Measurements from ENCODE around the gene HOXB5.

HOXB5 gene

DNA sequence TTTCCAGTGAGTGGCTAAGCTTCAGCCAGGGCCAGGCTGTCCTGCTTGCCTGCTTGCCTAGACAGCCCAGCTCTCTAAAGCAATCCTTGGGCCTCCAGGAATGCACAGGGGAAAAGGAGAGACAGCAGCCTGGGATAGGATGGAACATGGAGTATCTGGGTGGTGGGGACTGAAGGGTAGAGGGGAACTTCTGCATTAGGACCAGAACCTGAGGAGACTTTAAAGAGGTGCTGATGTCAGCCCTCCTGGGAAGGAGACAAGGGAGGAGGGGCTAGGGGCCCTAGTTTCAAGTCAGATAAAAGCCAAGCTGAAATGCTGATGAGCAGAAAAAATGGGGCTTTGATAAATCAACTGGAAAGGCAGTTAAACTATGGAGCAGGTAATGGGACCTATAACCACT, 15.5 kb upstream of the HOXB5 start:
- H3K27ac ChIP-seq (ENCODE audit: low read depth, low read length): no peak overlapping the region
- H3K4me1 ChIP-seq (ENCODE audit: control insufficient read depth in 1 of 2, insufficient read depth in 2 of 2, low read length in 2 of 2): peaks cover 0 to 17% of the 10 kb centered on the region in 2 donors
- peaks cover 73 to 91% of the 10 kb centered on the region in 2 donors for H3K27me3 ChIP-seq (ENCODE audit: control insufficient read depth in 1 of 2, insufficient read depth in 2 of 2, low read length in 2 of 2)
- H3K36me3 ChIP-seq (ENCODE audit: control insufficient read depth in 1 of 2, insufficient read depth in 2 of 2, low read length in 2 of 2): no peaks in the 10 kb centered on the region
- H3K9me3 ChIP-seq (ENCODE audit: control insufficient read depth in 1 of 2, low read length in 2 of 2): no peaks in the 10 kb centered on the region
- no peak overlapping the region for H3K9ac ChIP-seq (ENCODE audit: low read depth in 1 of 2, low read length in 2 of 2)
- no peak overlapping the region for H3K4me3 ChIP-seq (ENCODE audit: low read depth in 1 of 2, low read length in 2 of 2)

DNA sequence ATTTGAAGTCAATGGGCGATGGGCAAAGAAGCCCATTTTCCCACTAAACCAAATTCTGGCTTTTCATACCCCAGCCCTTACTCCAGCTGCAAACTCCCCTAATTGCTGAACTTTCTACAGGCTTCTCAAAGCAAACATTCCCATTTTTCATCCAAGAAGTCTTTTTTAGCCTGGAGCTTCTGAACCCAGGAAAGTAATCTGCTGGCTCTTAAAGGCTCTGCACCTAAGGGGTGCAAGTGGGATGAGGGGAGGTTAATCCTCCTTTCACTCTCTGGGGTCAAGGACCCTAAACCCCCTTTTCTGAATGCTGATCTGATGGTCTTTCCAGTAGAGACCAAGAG, 14.9 kb upstream of the HOXB5 start:
- peaks cover 76 to 91% of the 10 kb centered on the region in 2 donors for H3K27me3 ChIP-seq (ENCODE audit: control insufficient read depth in 1 of 2, insufficient read depth in 2 of 2, low read length in 2 of 2)
- H3K9me3 ChIP-seq (ENCODE audit: control insufficient read depth in 1 of 2, low read length in 2 of 2): no peaks in the 10 kb centered on the region
- H3K36me3 ChIP-seq (ENCODE audit: control insufficient read depth in 1 of 2, insufficient read depth in 2 of 2, low read length in 2 of 2): no peaks in the 10 kb centered on the region
- H3K9ac ChIP-seq (ENCODE audit: low read depth in 1 of 2, low read length in 2 of 2): no peak overlapping the region
- peaks cover 0 to 15% of the 10 kb centered on the region in 2 donors for H3K4me1 ChIP-seq (ENCODE audit: control insufficient read depth in 1 of 2, insufficient read depth in 2 of 2, low read length in 2 of 2)
- H3K27ac ChIP-seq (ENCODE audit: low read depth, low read length): no peak overlapping the region
- no peak overlapping the region for H3K4me3 ChIP-seq (ENCODE audit: low read depth in 1 of 2, low read length in 2 of 2)

DNA sequence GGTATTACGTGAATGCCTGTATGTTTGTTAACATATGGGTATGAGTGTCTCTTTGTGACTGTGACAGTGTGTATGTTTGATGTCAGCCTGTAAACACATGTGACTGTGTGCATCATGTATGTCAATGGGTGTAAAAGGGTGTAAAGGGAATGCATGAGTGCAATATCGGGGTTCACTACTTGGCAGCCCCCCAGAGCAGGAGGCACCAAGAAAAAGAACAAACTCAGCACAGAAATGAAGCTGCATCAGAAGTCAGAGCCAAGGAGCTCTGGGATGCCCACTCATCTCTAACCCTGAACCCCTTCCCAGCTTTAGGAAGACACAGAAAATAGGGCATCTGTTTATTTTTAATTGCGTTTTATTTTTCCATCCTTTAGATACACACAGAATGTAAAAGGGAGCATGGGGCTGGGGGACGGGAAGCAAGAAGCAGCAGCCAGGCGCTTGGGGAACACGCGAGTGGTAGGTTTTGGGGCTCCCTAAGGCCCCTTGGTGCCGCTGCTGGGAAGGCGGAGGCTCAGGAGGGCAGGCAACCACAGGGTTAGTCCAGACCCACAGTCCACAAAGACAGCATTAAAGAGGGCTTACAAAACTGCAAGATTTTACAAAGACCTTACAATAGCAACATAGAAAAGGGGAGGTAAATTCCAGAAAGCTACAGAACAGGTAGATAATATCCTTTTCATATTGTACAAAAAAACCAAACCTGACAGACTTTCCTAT, 13.5 kb upstream of the HOXB5 start:
- H3K9ac ChIP-seq (ENCODE audit: low read depth in 1 of 2, low read length in 2 of 2): no peak overlapping the region
- H3K27ac ChIP-seq (ENCODE audit: low read depth, low read length): no peak overlapping the region
- peaks cover 7 to 14% of the 10 kb centered on the region in 2 donors for H3K4me1 ChIP-seq (ENCODE audit: control insufficient read depth in 1 of 2, insufficient read depth in 2 of 2, low read length in 2 of 2)
- H3K36me3 ChIP-seq (ENCODE audit: control insufficient read depth in 1 of 2, insufficient read depth in 2 of 2, low read length in 2 of 2): no peaks in the 10 kb centered on the region
- peaks cover 78 to 92% of the 10 kb centered on the region in 2 donors for H3K27me3 ChIP-seq (ENCODE audit: control insufficient read depth in 1 of 2, insufficient read depth in 2 of 2, low read length in 2 of 2)
- no peak overlapping the region for H3K4me3 ChIP-seq (ENCODE audit: low read depth in 1 of 2, low read length in 2 of 2)
- H3K9me3 ChIP-seq (ENCODE audit: control insufficient read depth in 1 of 2, low read length in 2 of 2): no peaks in the 10 kb centered on the region

DNA sequence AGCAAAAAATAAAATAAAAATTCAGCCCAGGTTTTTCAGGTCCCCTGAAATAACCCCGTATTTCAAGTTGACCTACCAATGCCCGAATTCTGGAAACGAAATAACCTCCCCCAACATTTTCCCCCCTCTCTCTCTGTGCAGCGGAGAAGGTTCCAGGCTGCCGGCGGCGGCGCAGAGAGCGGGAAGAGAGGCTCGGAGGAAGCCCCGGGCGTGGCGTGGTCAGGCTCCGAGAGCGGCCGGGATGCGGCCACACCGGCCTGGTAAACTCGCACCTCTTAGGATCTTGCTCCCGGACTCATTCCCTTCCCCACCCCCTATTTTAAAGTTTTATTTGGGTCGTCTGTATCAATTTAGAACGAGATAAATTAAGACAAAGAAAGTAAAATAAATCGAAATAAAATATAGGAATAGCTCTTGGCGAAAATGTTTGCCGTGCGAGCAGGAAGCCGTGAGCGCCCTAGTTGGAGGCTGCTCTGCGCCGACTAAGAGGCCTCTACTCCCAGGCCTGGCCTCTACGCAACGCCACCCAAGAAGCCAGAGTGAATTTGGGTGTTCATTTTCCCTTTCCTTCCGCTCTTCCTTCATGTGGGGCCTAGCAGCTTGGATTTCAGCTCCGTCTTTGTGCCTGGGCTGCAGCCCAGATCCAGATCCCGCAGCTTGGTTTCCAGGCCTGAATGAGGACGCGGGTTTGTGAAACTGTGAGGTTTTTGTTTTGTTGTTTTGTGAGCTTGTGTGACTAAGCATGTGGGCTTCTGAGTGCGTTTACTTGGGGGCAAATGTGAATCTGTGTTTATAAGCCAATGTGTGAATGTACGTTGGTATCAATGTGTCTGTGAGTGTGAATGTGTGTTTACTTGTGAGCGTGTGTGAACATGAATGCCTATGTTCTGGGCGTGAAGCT, 12.7 kb upstream of the HOXB5 start:
- Histone ChIP-seq H3K4me1 (ENCODE audit: control insufficient read depth in 1 of 2, insufficient read depth in 2 of 2, low read length in 2 of 2) (peaks cover 14 to 16% of the 10 kb centered on the region in 2 donors), H3K27me3 (ENCODE audit: control insufficient read depth in 1 of 2, insufficient read depth in 2 of 2, low read length in 2 of 2) (peaks cover 77 to 93% of the 10 kb centered on the region in 2 donors), H3K9ac (ENCODE audit: low read depth in 1 of 2, low read length in 2 of 2) (no peak overlapping the region), H3K9me3 (ENCODE audit: control insufficient read depth in 1 of 2, low read length in 2 of 2) (no peaks in the 10 kb centered on the region), H3K36me3 (ENCODE audit: control insufficient read depth in 1 of 2, insufficient read depth in 2 of 2, low read length in 2 of 2) (no peaks in the 10 kb centered on the region), H3K4me3 (ENCODE audit: low read depth in 1 of 2, low read length in 2 of 2) (no peak overlapping the region), H3K27ac (ENCODE audit: low read depth, low read length) (no peak overlapping the region)

DNA sequence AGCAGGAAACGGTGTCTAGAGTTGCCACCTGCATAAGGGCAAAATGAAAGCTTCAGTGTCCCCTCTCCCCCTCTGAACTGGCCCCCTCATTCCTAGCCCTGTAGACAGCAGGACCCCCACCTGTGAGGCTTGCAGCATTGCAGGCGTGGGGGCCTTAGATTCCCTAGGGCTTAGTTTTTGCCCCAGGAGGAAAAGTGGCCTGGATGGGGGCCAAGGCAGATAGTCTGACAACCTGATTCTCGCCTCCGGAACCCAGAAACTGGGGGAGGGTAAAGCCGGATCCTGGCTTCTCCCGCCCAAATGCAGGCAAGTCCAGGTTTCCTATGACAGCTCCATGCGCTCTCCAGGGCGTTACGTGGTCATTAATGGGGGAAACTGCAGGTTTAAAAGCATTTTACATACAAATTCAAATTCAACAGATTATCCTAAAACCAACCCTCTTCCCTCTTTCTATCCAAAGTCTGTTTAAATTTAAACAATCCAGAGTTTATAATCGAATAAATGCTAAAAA, 11.9 kb upstream of the HOXB5 start:
- Histone ChIP-seq H3K9ac (ENCODE audit: low read depth in 1 of 2, low read length in 2 of 2) (no peak overlapping the region), H3K36me3 (ENCODE audit: control insufficient read depth in 1 of 2, insufficient read depth in 2 of 2, low read length in 2 of 2) (no peaks in the 10 kb centered on the region), H3K9me3 (ENCODE audit: control insufficient read depth in 1 of 2, low read length in 2 of 2) (no peaks in the 10 kb centered on the region), H3K27ac (ENCODE audit: low read depth, low read length) (no peak overlapping the region), H3K4me3 (ENCODE audit: low read depth in 1 of 2, low read length in 2 of 2) (no peak overlapping the region), H3K4me1 (ENCODE audit: control insufficient read depth in 1 of 2, insufficient read depth in 2 of 2, low read length in 2 of 2) (peaks cover 9 to 14% of the 10 kb centered on the region in 2 donors), H3K27me3 (ENCODE audit: control insufficient read depth in 1 of 2, insufficient read depth in 2 of 2, low read length in 2 of 2) (peaks cover 78 to 93% of the 10 kb centered on the region in 2 donors)

DNA sequence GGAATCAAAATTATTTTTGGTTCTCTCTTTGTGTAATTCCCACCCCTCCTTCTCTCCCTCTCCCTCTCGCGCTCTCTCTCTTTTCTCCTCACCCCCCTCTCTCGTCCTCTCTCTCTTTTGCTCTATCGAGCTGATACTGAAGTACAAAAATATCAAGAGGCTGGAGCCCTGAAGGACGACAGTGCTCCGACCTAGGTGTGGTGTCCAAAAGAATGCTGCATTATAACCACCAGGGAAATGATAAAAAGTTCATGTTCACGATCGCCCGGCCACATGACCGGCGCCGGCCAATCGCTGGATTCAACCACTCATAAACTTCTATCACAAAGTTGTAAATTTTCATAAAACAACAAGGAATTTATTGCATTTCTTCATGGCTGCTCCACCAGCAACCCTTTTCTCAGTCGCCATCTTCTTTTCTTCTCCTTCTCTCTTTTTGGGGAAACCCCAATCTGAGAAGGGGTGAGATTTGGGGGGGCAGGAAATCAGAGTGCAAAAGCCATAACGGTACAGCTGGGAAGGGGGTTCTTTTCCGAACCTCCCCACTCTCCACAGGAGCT, 11.3 kb upstream of the HOXB5 start, which contains the start of gene HOXB6:
HOXB6 (minus strand) TSS at position 217 of the 560 bp plus-strand sequence. CDS start 6,836 bp downstream, outside the sequence.
- Histone ChIP-seq H3K4me1 (ENCODE audit: control insufficient read depth in 1 of 2, insufficient read depth in 2 of 2, low read length in 2 of 2) (peaks cover 7 to 14% of the 10 kb centered on the region in 2 donors), H3K9me3 (ENCODE audit: control insufficient read depth in 1 of 2, low read length in 2 of 2) (no peaks in the 10 kb centered on the region), H3K27me3 (ENCODE audit: control insufficient read depth in 1 of 2, insufficient read depth in 2 of 2, low read length in 2 of 2) (peaks cover 80 to 95% of the 10 kb centered on the region in 2 donors), H3K36me3 (ENCODE audit: control insufficient read depth in 1 of 2, insufficient read depth in 2 of 2, low read length in 2 of 2) (no peaks in the 10 kb centered on the region), H3K27ac (ENCODE audit: low read depth, low read length) (peak within 1 kb of the TSS; percentile 23), H3K4me3 (ENCODE audit: low read depth in 1 of 2, low read length in 2 of 2) (peak within 1 kb of the TSS in 1 of 2 donors; percentile 24), H3K9ac (ENCODE audit: low read depth in 1 of 2, low read length in 2 of 2) (no peak within 1 kb of the TSS)

DNA sequence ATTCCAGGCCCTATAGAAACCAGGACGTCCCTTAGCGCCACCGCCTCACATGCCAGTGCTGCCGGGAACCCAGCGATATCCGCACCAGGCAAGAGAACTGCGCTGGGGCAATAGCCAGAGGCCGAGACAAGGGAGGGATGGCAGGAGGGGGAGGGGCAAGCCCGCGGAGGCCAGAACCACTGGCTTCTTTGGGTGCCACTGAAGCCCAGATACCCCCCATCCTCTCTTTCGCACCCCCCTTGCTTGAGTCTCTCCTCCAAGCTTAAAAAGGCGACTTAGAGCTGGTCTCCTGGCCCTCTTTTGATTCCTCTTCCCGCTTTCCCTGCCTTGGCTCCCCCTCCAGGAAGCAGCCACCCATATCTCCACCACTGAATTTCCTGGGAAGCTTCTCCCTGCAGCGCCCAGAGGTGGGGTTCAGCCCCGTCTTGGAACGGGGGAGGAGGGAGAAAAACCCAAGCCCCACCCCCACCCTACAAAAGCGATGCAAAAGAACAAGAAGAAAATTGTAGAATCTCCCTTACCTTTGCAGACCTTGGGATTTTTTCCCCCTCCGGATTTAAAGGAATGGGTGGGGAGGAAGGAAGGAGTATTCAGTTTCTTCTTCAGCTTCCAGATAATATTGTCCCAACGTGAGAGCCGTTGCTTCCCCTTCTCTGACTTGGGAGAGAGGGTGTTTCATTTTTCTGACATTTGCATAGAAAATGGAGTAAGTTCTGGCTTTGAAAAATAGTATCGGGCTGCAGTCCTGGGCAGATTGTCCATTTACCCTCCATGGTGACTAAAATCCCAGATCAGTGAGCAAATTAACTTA, 10.6 kb upstream of the HOXB5 start:
- Histone ChIP-seq H3K27me3 (ENCODE audit: control insufficient read depth in 1 of 2, insufficient read depth in 2 of 2, low read length in 2 of 2) (peaks cover 80 to 95% of the 10 kb centered on the region in 2 donors), H3K4me3 (ENCODE audit: low read depth in 1 of 2, low read length in 2 of 2) (peak overlapping the region in 1 of 2 donors; percentile 24), H3K9ac (ENCODE audit: low read depth in 1 of 2, low read length in 2 of 2) (no peak overlapping the region), H3K4me1 (ENCODE audit: control insufficient read depth in 1 of 2, insufficient read depth in 2 of 2, low read length in 2 of 2) (peaks cover 7 to 14% of the 10 kb centered on the region in 2 donors), H3K27ac (ENCODE audit: low read depth, low read length) (peak overlapping the region; percentile 23), H3K36me3 (ENCODE audit: control insufficient read depth in 1 of 2, insufficient read depth in 2 of 2, low read length in 2 of 2) (no peaks in the 10 kb centered on the region), H3K9me3 (ENCODE audit: control insufficient read depth in 1 of 2, low read length in 2 of 2) (no peaks in the 10 kb centered on the region)

DNA sequence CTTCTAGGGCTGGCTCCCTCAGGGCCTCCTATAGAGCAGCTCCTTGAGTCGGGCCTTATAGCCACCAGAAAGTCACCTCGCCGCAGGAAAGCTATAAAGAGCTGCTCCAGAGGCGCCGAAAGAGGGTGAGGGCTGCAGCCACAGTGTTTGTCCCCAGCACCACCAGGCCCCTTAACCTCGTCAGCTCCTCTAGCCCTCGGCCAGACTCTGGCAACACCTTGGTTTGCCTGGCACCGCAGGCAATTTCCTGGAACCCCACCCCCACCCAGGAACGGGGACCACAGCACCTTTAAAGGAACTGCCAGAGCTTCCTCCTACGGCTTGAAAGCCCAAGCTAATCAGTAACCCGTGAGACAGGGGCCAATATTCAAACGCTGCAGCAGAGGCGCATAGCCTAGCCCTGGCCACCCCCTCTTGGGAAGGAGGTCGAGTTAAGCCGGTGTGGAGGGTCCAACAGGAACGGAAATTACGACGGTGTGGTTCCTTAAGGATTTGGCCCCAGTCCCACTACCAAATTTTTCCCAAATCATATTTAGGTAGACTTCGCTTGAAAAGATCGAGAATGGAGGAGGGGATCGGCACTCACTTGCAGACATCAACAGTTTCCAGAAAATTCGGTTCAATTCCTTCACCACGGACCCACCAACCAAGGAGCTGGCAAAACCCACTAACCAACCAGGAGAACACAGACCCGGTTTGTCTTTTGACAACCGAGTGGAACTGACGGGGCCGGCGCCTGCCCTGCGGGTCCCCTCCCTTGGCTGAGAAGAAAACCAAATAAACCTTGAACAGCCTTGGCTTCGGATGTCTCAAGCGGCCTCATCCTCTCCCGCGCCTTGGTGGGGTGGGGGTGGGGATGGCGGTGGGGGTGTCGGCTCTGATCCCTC, 8.2 kb upstream of the HOXB5 start:
- no peak overlapping the region for H3K4me3 ChIP-seq (ENCODE audit: low read depth in 1 of 2, low read length in 2 of 2)
- no peaks in the 10 kb centered on the region for H3K36me3 ChIP-seq (ENCODE audit: control insufficient read depth in 1 of 2, insufficient read depth in 2 of 2, low read length in 2 of 2)
- no peak overlapping the region for H3K27ac ChIP-seq (ENCODE audit: low read depth, low read length)
- no peaks in the 10 kb centered on the region for H3K9me3 ChIP-seq (ENCODE audit: control insufficient read depth in 1 of 2, low read length in 2 of 2)
- peaks cover 17 to 22% of the 10 kb centered on the region in 2 donors for H3K4me1 ChIP-seq (ENCODE audit: control insufficient read depth in 1 of 2, insufficient read depth in 2 of 2, low read length in 2 of 2)
- H3K9ac ChIP-seq (ENCODE audit: low read depth in 1 of 2, low read length in 2 of 2): no peak overlapping the region
- H3K27me3 ChIP-seq (ENCODE audit: control insufficient read depth in 1 of 2, insufficient read depth in 2 of 2, low read length in 2 of 2): peaks cover 85 to 96% of the 10 kb centered on the region in 2 donors

DNA sequence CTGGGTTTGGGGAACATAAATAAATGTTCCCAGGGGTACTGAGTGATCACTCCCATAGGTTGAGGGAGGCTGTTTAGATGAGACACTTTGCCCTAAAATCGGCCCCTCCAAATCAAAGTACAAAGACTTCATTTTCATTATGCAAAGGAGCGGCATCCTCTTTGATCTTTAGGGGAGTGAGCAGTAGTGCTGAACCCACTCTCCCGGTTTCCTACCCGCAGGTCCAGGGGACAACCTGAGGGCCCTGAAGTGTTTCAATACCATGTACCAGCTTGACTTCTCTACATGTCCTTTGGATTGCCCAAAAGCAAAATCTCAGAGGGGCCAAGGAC, 7.6 kb upstream of the HOXB5 start:
- Histone ChIP-seq H3K4me1 (ENCODE audit: control insufficient read depth in 1 of 2, insufficient read depth in 2 of 2, low read length in 2 of 2) (peaks cover 22 to 23% of the 10 kb centered on the region in 2 donors), H3K9me3 (ENCODE audit: control insufficient read depth in 1 of 2, low read length in 2 of 2) (no peaks in the 10 kb centered on the region), H3K27ac (ENCODE audit: low read depth, low read length) (no peak overlapping the region), H3K27me3 (ENCODE audit: control insufficient read depth in 1 of 2, insufficient read depth in 2 of 2, low read length in 2 of 2) (peaks cover 86 to 96% of the 10 kb centered on the region in 2 donors), H3K4me3 (ENCODE audit: low read depth in 1 of 2, low read length in 2 of 2) (no peak overlapping the region), H3K36me3 (ENCODE audit: control insufficient read depth in 1 of 2, insufficient read depth in 2 of 2, low read length in 2 of 2) (no peaks in the 10 kb centered on the region), H3K9ac (ENCODE audit: low read depth in 1 of 2, low read length in 2 of 2) (no peak overlapping the region)

All from duodenal mucosa (tissue), 2 donors.